B cell (primary cell): ENCODE results near the gene C9orf72. TPM values are rescaled to one million over a fixed set of nuclear protein-coding genes. Genes with fewer than 3 reads are reported as not detected.
A peak's percentile ranks its signal among the peaks of the same experiment; 100 is the strongest.

Experiments
- ATAC-seq: fragments of 200-7000 bp; cut with Tn5 transposase; one replicate; pipeline ENCODE4 v1.10.0; 2021; ENCODE audit warnings: low read depth, mild to moderate bottlenecking, moderate number of reproducible peaks, moderate library complexity
- CTCF ChIA-PET: fragments of 350-600 bp; sonication (Branson Sonifier 250); formaldehyde crosslinking; loops from one replicate; lab custom pipeline; 2021; ENCODE audit warnings: antibody characterized with exemption, inconsistent platforms; lab: Charles Lee
- POLR2A ChIA-PET: fragments of 350-600 bp; sonication (Branson Sonifier 250); formaldehyde crosslinking; loops from one replicate; lab custom pipeline; 2021; ENCODE audit warnings: antibody characterized with exemption; lab: Charles Lee
- DNase-seq: peaks from one replicate; pipeline ENCODE4 v3.0.0; 2013
- H2AFZ ChIP-seq: 2 replicates; pipeline ENCODE4 v1.6.1; 2012; ENCODE audit warnings: mild to moderate bottlenecking, low read depth, low read length; ENCODE audit not compliant: insufficient read depth, poor library complexity, severe bottlenecking
- H3K27ac ChIP-seq, 2 donors: 1 replicate in 1 of 2; 2 replicates in 1 of 2; pipeline ENCODE4 v1.5.1; 2012 to 2013; ENCODE audit warnings: low read length in 2 of 2, mild to moderate bottlenecking in 2 of 2, moderate library complexity in 1 of 2
- H3K27me3 ChIP-seq, 4 experiments: fragments of 200-600 bp in 1 of 4; sonication (generic) in 1 of 4; replicated peaks in 1 of 4; 1 replicate in 2 of 4; 2 replicates in 2 of 4; pipeline versions ENCODE4 v1.6.1 to v1.7.0; 2013 to 2016; ENCODE audit warnings: low read length in 3 of 4, mild to moderate bottlenecking in 2 of 4, mixed read lengths in 1 of 4, moderate library complexity in 1 of 4; ENCODE audit not compliant: insufficient read depth in 4 of 4, control insufficient read depth in 3 of 4; ENCODE audit errors: control extremely low read depth in 1 of 4
- H3K36me3 ChIP-seq, 2 experiments: replicated peaks in 1 of 2; 1 replicate in 1 of 2; 2 replicates in 1 of 2; pipeline versions ENCODE4 v1.6.1 to v1.7.1; 2013; ENCODE audit warnings: low read length in 1 of 2; ENCODE audit not compliant: insufficient read depth in 2 of 2, control insufficient read depth in 1 of 2; ENCODE audit errors: control extremely low read depth in 1 of 2, extremely low read depth in 1 of 2
- H3K4me1 ChIP-seq, 2 donors: fragments of 200-600 bp in 1 of 2; sonication (generic) in 1 of 2; 1 replicate in 1 of 2; 2 replicates in 1 of 2; pipeline versions ENCODE4 v1.5.1 to v1.6.1; 2013 to 2017; ENCODE audit warnings: low read length in 2 of 2; ENCODE audit not compliant: control insufficient read depth in 2 of 2, insufficient read depth in 2 of 2
- H3K4me2 ChIP-seq: replicated peaks from 2 replicates; pipeline ENCODE3; 2012; ENCODE audit warnings: mild to moderate bottlenecking, low read depth, low read length; ENCODE audit not compliant: poor library complexity, severe bottlenecking
- H3K4me3 ChIP-seq, 5 experiments: fragments of 200-600 bp in 1 of 5; sonication (generic) in 1 of 5; 1 replicate in 3 of 5; 2 replicates in 2 of 5; pipeline versions ENCODE4 v1.5.1 to v1.7.0; 2011 to 2016; ENCODE audit warnings: low read length in 4 of 5, mild to moderate bottlenecking in 4 of 5, low read depth in 2 of 5, control low read depth in 1 of 5, moderate library complexity in 1 of 5; ENCODE audit not compliant: insufficient read depth in 1 of 5; ENCODE audit errors: control extremely low read depth in 1 of 5, extremely low read depth in 1 of 5
- H3K79me2 ChIP-seq: fragments of 200-600 bp; sonication (generic); one replicate; pipeline ENCODE4 v1.6.0; 2016; ENCODE audit warnings: low read length; ENCODE audit not compliant: control insufficient read depth, insufficient read depth
- H3K9ac ChIP-seq: fragments of 200-600 bp; sonication (generic); 2 replicates; pipeline ENCODE4 v1.6.1; 2017; ENCODE audit warnings: mild to moderate bottlenecking, low read length, moderate library complexity
- H3K9me3 ChIP-seq, 3 donors: one replicate each; pipeline versions ENCODE4 v1.6.1 to v1.7.1; 2013; ENCODE audit warnings: low read length in 2 of 3; ENCODE audit not compliant: control insufficient read depth in 2 of 3, insufficient read depth in 1 of 3; ENCODE audit errors: control extremely low read depth in 1 of 3
- H4K20me1 ChIP-seq: 2 replicates; pipeline ENCODE4 v1.6.0; 2012; ENCODE audit warnings: mild to moderate bottlenecking, low read length; ENCODE audit not compliant: insufficient read depth, control insufficient read depth, poor library complexity, severe bottlenecking
- H3K27ac Mint-ChIP-seq: one replicate; pipeline ENCODE4 v1.8.0; 2021; ENCODE audit warnings: mixed read lengths
- H3K27me3 Mint-ChIP-seq: one replicate; pipeline ENCODE4 v1.8.0; 2021; ENCODE audit warnings: mixed read lengths
- H3K4me1 Mint-ChIP-seq: one replicate; pipeline ENCODE4 v1.8.0; 2021; ENCODE audit warnings: mixed read lengths
- H3K4me3 Mint-ChIP-seq: one replicate; pipeline ENCODE4 v1.8.0; 2021; ENCODE audit warnings: mixed read lengths
- H3K9me3 Mint-ChIP-seq: one replicate; pipeline ENCODE4 v1.8.0; 2022; ENCODE audit warnings: mixed read lengths; ENCODE audit not compliant: insufficient read depth
- CTCF ChIP-seq: fragments of 200-600 bp; IDR thresholded peaks from one replicate; pipeline ENCODE4 v1.8.0; 2022; ENCODE audit warnings: antibody characterized with exemption, mild to moderate bottlenecking
- EZH2 ChIP-seq: IDR thresholded peaks from 2 replicates; pipeline ENCODE4 v1.6.1; 2012; ENCODE audit warnings: borderline replicate concordance, low read depth, mild to moderate bottlenecking, moderate library complexity, low read length; ENCODE audit not compliant: insufficient read depth, poor library complexity, severe bottlenecking
- WGBS: methylation state at CpG from one replicate; pipeline ENCODE4 v1.1.5; 2013; ENCODE audit warnings: missing lambda C conversion rate; ENCODE audit not compliant: insufficient coverage; 5-methylcytosine and 5-hydroxymethylcytosine counted together
- intact Hi-C: fragments of 100-400 bp; cut with micrococcal nuclease; formaldehyde crosslinking; loops from one replicate; pipeline ENCODE4 v1.10.0; 2022
- polyA plus RNA-seq: library from polyadenylated mRNA; depleted of rRNA; stranded (reverse); fragments of >200 nt; gene quantifications from 2 replicates; pipeline ENCODE4 v1.2.3, GENCODE V29; 2012
- total RNA-seq, 2 donors: library from RNA; stranded (reverse); fragments of 120-200 nt in 1 of 2; gene quantifications; 1 replicate in 1 of 2; 2 replicates in 1 of 2; pipeline versions ENCODE4 v1.2.3 to v1.2.4, GENCODE V29; 2013 to 2022

C9orf72 gene
- total and polyA plus RNA-seq, 2 donors (not counting 1 experiment from before 2014, with no cell fraction given): 18.3 to 27.6 TPM

- Histone ChIP-seq H2AFZ (no peak overlapping the region), H3K4me1 (no peaks in the 10 kb centered on the region), H3K36me3 (peaks cover 0 to 8% of the 10 kb centered on the region in 2 experiments), H3K79me2 (no peaks in the 10 kb centered on the region), H3K9me3 (no peaks in the 10 kb centered on the region), H3K27me3 (no peaks in the 10 kb centered on the region), H3K27ac (no peak overlapping the region), H3K4me3 (no peak overlapping the region), H3K4me2 (no peak overlapping the region), H4K20me1 (no peaks in the 10 kb centered on the region), H3K9ac (no peak overlapping the region)
- ChIA-PET POLR2A (no interaction called here), CTCF (interaction anchor here (1.2 to 17.3 kb wide), 3 partner anchors 11 to 207 kb away, joined by 3 to 395 read pairs (median 8); partner anchors contain the start of gene MOB3B)
- Mint-ChIP-seq H3K27ac (no peak overlapping the region), H3K4me3 (no peak overlapping the region), H3K4me1 (no peaks in the 10 kb centered on the region), H3K9me3 (no peaks in the 10 kb centered on the region), H3K27me3 (no peaks in the 10 kb centered on the region)
- intact Hi-C loops: no loop called here
- no CpG with 5 or more reads among the region's 1 CpG for WGBS
- no peak for TF ChIP-seq CTCF
- no peak for TF ChIP-seq EZH2
- no peak for DNase-seq
- ATAC-seq: no peak
Measured at GRCh38 chr9:27540502-27540901, 32.8 kb downstream of the C9orf72 start.

DNA sequence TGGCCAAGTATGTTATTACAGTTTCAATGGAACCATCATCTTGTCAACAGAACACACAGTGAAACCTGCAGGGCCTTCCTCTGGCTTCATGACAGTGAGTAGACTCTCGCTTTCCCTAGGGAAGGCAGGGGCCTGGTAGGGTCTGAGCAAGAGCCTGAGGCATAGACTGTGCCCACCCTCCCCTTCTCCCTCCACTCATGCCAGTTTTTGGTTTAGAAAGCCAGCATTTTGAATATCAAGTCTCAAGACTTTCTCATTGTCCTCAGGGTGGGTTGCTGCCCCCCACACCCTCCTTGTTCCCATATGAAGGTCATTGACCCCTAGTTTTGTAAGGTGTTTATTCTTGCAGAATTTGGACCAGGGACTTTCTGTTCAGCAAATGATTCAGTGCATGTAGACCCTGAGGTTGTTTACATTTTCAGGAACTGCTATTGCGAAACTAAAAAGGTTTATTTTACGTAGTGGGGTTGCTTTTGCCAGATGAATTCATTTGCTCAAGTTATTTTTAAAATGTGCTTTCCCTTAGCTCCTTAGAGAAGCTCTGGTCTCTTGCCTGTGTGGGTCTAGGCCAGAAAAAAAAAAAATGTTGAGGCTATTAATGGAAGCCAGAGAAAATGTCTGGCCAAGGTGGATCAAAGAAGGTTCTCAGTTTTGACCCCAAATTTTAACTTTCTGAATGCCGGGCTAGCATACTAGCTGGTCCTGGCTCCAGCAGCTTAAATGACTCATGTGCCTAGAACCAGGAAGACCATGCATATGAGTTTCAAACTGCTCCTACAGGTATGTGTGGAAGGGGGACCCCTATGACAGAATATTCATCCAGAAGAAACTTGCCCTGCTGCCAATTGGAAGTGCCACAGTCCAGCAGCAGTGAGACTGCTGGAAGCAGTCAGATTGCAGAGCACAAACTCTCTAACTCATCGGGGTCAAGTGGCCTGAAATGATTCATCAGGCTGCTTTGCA is 33.5 kb downstream of the C9orf72 start:
- Histone ChIP-seq H2AFZ (no peak overlapping the region), H3K27me3 (no peaks in the 10 kb centered on the region), H3K36me3 (peaks cover 0 to 5% of the 10 kb centered on the region in 2 experiments), H3K27ac (no peak overlapping the region), H3K9ac (no peak overlapping the region), H3K79me2 (no peaks in the 10 kb centered on the region), H3K4me3 (no peak overlapping the region), H3K4me2 (no peak overlapping the region), H3K4me1 (no peaks in the 10 kb centered on the region), H4K20me1 (no peaks in the 10 kb centered on the region), H3K9me3 (no peaks in the 10 kb centered on the region)
- Mint-ChIP-seq H3K27me3 (no peaks in the 10 kb centered on the region), H3K9me3 (no peaks in the 10 kb centered on the region), H3K4me1 (peaks cover 3% of the 10 kb centered on the region), H3K27ac (peak overlapping the region; percentile 16), H3K4me3 (no peak overlapping the region)
- ATAC-seq (no peak), DNase-seq (no peak)
- intact Hi-C loops: no loop called here
- TF ChIP-seq EZH2: no peak
- TF ChIP-seq CTCF: no peak
- ChIA-PET CTCF (interaction anchor here (1.1 to 17.3 kb wide), 5 partner anchors 8 to 206 kb away, joined by 3 to 395 read pairs (median 5); partner anchors contain the start of gene MOB3B), POLR2A (no interaction called here)
- WGBS: 84% methylated on average over 4 of the region's 5 CpGs
